ENCODE results near the gene PXDC1.
A peak's percentile ranks its signal among the peaks of the same experiment; 100 is the strongest.
"Not testable (repeated sequence)": the region's sequence is repeated elsewhere in the genome, so short reads cannot be mapped to it uniquely, and the experiment has no call there.

The PXDC1 gene

DNA sequence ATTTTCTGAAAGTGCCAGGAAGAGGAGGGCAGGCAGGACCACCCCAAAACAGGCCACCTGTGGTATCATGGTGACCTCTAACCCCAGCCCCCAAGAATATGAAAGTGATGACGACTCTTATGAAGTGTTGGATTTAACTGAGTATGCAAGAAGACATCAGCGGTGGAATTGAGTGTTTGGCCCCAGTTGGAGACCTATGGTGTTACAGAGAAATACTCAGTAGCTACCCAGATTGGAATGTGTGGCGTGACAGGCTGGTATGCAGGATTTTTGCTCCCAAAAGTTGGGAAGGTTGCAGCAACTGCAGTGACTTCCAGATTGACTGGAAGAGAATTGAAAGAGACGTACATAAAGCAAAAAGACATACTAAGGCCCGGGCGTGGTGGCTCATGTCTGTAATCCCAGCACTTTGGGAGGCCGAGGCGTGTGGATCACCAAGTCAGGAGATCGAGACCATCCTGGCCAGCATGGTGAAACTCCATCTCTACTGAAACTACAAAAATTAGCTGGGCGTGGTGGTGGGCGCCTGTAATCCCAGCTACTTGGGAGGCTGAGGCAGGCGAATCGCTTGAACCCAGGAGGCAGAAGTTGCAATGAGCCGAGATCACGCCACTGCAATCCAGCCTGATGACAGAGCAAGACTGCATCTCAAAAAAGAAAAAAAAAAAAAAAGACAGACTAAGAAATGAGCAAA lies 2.7 kb upstream of the PXDC1 start:
- H3K27ac ChIP-seq (ENCODE audit: low read depth, low read length); H3K9me3 ChIP-seq (ENCODE audit: control insufficient read depth in 5 of 5, low read length in 5 of 5); H3K36me3 ChIP-seq (ENCODE audit: control insufficient read depth in 5 of 5, insufficient read depth in 5 of 5, low read length in 5 of 5); H3K4me3 ChIP-seq (ENCODE audit: low read depth in 1 of 5, low read length in 5 of 5); H3K27me3 ChIP-seq (ENCODE audit: control insufficient read depth in 5 of 5, insufficient read depth in 4 of 5, low read length in 5 of 5); H3K9ac ChIP-seq (ENCODE audit: low read length in 5 of 5): not testable (repeated sequence)
- peaks cover 12 to 25% (median 18%) of the 10 kb centered on the region in 5 donors for H3K4me1 ChIP-seq (ENCODE audit: control insufficient read depth in 5 of 5, insufficient read depth in 5 of 5, low read length in 5 of 5)

DNA sequence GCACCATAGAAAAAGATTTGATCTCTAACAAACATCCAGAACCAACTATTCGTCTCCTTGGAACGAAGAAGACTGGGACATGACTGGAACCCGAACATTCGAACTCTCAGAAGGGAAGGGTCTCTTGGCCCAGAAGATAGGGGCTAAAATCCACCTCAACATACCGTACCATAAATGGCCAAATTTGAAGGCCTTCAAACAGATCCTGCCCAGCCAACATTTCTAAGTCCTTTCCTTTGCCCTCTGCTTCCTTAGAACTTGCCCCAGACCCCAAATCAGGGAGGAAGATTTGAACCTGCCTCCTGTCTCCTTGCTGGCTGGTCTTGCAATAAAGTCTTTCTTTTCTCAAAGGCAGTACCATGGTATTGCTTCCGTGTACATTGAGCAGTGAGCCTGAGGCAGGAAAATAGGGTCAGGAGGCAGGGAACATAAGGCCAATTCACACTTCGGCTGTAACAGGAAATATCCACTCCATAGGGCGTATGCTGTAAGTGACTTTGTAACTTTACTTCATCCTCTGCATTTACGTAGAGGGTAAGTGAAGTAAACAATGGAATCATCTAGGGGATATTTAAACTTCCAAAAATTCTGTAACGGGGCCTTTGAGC lies 1.8 kb upstream of the PXDC1 start:
- no peaks in the 10 kb centered on the region for H3K36me3 ChIP-seq (ENCODE audit: control insufficient read depth in 5 of 5, insufficient read depth in 5 of 5, low read length in 5 of 5)
- peak overlapping the region; percentile 97 for H3K27ac ChIP-seq (ENCODE audit: low read depth, low read length)
- H3K9me3 ChIP-seq (ENCODE audit: control insufficient read depth in 5 of 5, low read length in 5 of 5) = no peaks in the 10 kb centered on the region
- H3K27me3 ChIP-seq (ENCODE audit: control insufficient read depth in 5 of 5, insufficient read depth in 4 of 5, low read length in 5 of 5) = peaks cover 0 to 6% (median 0%) of the 10 kb centered on the region in 5 donors
- no peak overlapping the region for H3K9ac ChIP-seq (ENCODE audit: low read length in 5 of 5)
- peaks cover 19 to 32% (median 27%) of the 10 kb centered on the region in 5 donors for H3K4me1 ChIP-seq (ENCODE audit: control insufficient read depth in 5 of 5, insufficient read depth in 5 of 5, low read length in 5 of 5)
- H3K4me3 ChIP-seq (ENCODE audit: low read depth in 1 of 5, low read length in 5 of 5) = no peak overlapping the region

DNA sequence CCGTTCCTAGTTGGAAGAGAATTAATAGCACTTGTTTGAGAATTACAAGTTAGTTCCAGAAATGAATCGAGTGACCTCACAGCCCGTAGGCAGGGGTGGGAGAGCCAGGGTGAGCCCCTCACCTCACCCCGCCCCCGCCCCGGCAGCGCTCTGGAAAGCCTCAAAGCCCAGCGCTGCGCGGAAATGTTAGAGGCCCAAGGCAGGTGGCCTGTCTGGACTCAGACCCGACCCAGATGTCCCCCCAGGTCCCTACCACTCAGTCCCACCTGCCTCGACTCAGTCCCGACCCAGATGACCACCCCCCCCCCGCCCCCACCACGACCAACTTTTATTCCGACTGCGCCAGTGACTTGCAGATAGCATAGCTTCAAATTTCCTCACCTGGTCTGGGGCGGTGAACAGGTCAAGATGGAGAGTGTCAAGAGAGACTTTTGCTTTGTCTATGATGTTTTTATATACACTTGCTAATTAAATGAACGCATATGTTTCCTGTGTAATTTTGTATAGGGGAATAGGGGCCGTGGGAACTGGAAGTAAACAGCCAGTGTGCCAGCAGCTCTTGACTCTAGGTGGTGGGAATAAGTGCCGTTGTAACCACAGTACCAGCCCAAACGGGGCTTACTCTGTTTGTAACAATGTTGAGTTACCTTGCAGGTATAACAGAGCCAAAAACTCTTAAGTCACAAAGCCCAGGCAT lies 1.2 kb upstream of the PXDC1 start:
- H3K27ac ChIP-seq (ENCODE audit: low read depth, low read length) = peak overlapping the region; percentile 97
- peaks cover 0 to 6% (median 0%) of the 10 kb centered on the region in 5 donors for H3K27me3 ChIP-seq (ENCODE audit: control insufficient read depth in 5 of 5, insufficient read depth in 4 of 5, low read length in 5 of 5)
- H3K4me1 ChIP-seq (ENCODE audit: control insufficient read depth in 5 of 5, insufficient read depth in 5 of 5, low read length in 5 of 5) = peaks cover 22 to 39% (median 33%) of the 10 kb centered on the region in 5 donors
- no peaks in the 10 kb centered on the region for H3K9me3 ChIP-seq (ENCODE audit: control insufficient read depth in 5 of 5, low read length in 5 of 5)
- peak overlapping the region in 4 of 5 donors; percentile 82 to 89 (median 86) for H3K9ac ChIP-seq (ENCODE audit: low read length in 5 of 5)
- H3K4me3 ChIP-seq (ENCODE audit: low read depth in 1 of 5, low read length in 5 of 5) = peak overlapping the region; percentile 55 to 95 (median 79)
- H3K36me3 ChIP-seq (ENCODE audit: control insufficient read depth in 5 of 5, insufficient read depth in 5 of 5, low read length in 5 of 5) = no peaks in the 10 kb centered on the region

DNA sequence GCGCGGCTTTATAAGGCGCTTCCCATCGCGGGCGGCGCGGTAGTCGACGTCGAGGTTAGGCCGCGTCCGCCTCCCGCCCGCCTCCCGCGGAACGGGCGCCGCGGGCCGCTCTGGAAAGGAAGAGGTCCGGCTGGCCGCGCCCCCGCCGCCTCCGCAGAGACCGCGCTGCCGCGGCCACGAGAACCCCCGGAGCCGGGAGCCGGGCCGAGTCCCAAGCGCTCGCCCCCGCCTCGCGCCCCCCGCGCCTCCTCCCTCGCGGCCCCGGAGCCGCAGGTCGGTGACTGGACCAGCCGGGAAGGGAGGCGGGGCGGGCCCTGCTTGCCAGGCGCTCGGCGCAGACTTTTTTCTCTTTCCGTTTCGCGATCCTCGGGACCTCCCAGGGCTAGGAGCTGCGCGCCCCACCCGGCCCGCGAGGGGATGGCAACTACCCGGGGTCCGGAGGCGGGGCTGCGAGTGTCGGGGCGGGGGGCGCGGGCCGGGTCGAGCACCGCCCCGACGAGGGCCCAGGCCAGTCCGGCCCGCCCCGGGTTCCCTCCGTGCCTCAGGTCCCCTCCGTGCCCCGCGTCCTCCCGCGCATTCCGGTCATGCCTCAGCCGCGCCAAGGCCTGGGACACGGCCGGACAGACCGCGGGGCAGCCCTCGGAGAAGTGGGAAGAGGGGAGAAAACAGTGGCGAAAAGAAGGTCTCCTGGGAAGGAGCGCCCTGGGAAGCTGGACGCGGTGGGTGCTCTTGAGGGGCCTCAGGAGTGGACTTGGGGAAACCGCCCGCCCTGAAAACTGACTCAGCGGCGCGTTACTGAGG lies 417 bp upstream of the PXDC1 start:
- Histone ChIP-seq H3K9ac (ENCODE audit: low read length in 5 of 5) (peak overlapping the region in 4 of 5 donors; percentile 85 to 92 (median 88)), H3K27me3 (ENCODE audit: control insufficient read depth in 5 of 5, insufficient read depth in 4 of 5, low read length in 5 of 5) (peaks cover 0 to 6% (median 0%) of the 10 kb centered on the region in 5 donors)

DNA sequence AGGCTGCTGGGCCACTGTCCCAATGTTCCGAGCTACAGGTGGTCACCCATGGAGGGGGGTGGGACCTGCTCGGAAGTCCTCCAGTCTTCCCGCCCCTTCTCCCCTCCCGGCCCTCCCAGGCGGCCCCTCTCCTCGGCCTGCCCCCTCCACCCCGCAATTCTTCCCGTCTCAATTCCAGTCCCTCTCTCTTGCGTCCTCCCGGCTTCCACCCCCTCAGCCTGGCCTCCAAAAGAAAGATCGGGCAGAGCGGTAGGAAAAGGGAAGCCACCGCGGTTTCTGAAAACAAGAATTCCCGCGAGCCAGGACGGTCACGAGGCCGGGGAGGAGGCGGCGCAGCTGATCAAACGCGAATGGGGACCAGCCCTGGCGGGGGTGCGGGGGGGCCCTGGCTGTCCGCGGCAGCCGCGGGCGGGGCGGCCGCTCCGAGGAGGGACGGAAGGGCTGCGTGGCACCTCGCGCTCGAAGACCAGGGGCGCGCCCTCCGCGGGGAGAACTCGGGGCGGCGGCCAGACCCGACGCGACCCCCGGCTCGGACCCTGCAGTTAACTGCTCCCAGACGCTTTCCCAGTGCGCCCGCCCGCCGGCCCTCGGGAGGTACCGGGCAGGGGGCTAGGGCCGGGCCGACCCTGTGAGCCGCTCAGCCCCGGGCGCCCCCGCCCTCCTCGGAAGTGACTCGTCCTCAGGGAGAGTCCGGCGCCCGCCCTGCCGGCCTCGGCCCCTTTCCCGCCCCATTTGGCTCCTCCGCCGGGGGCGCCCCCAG lies 1.0 kb downstream of the PXDC1 start:
- peak overlapping the region; percentile 97 for H3K27ac ChIP-seq (ENCODE audit: low read depth, low read length)
- H3K27me3 ChIP-seq (ENCODE audit: control insufficient read depth in 5 of 5, insufficient read depth in 4 of 5, low read length in 5 of 5) = peaks cover 0 to 6% (median 0%) of the 10 kb centered on the region in 5 donors
- H3K36me3 ChIP-seq (ENCODE audit: control insufficient read depth in 5 of 5, insufficient read depth in 5 of 5, low read length in 5 of 5) = peaks cover 0 to 16% (median 6%) of the 10 kb centered on the region in 5 donors
- peaks cover 31 to 61% (median 55%) of the 10 kb centered on the region in 5 donors for H3K4me1 ChIP-seq (ENCODE audit: control insufficient read depth in 5 of 5, insufficient read depth in 5 of 5, low read length in 5 of 5)
- H3K9ac ChIP-seq (ENCODE audit: low read length in 5 of 5) = peak overlapping the region; percentile 89 to 95 (median 95)
- peak overlapping the region; percentile 79 to 95 (median 88) for H3K4me3 ChIP-seq (ENCODE audit: low read depth in 1 of 5, low read length in 5 of 5)
- H3K9me3 ChIP-seq (ENCODE audit: control insufficient read depth in 5 of 5, low read length in 5 of 5) = no peaks in the 10 kb centered on the region

More for the DNA sequence above, 417 bp upstream of the PXDC1 start:
- no peaks in the 10 kb centered on the region for H3K9me3 ChIP-seq (ENCODE audit: control insufficient read depth in 5 of 5, low read length in 5 of 5)
- peak overlapping the region; percentile 55 to 95 (median 79) for H3K4me3 ChIP-seq (ENCODE audit: low read depth in 1 of 5, low read length in 5 of 5)
- H3K4me1 ChIP-seq (ENCODE audit: control insufficient read depth in 5 of 5, insufficient read depth in 5 of 5, low read length in 5 of 5) = peaks cover 22 to 46% (median 41%) of the 10 kb centered on the region in 5 donors
- H3K36me3 ChIP-seq (ENCODE audit: control insufficient read depth in 5 of 5, insufficient read depth in 5 of 5, low read length in 5 of 5) = peaks cover 0 to 1% (median 0%) of the 10 kb centered on the region in 5 donors
- H3K27ac ChIP-seq (ENCODE audit: low read depth, low read length) = peak overlapping the region; percentile 97

DNA sequence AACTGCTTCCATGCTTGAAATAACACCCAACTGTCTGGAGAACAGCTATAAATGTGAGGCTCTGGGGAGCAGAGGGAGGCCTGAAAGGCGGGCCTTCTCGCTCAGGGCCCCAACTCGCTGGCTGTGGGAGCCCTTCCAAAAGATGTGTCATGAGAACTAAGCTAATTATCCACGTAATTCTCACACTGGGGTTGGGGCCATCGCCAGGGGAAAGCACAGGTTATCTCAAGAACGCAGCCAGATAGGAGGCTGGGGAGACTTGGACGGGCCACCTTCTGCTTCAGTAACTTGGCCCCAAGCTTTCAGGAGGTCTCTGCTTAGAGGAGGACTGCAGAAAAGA lies 1.6 kb downstream of the PXDC1 start:
- Histone ChIP-seq H3K36me3 (ENCODE audit: control insufficient read depth in 5 of 5, insufficient read depth in 5 of 5, low read length in 5 of 5) (peaks cover 0 to 21% (median 10%) of the 10 kb centered on the region in 5 donors), H3K9me3 (ENCODE audit: control insufficient read depth in 5 of 5, low read length in 5 of 5) (no peaks in the 10 kb centered on the region), H3K27me3 (ENCODE audit: control insufficient read depth in 5 of 5, insufficient read depth in 4 of 5, low read length in 5 of 5) (peaks cover 0 to 6% (median 0%) of the 10 kb centered on the region in 5 donors), H3K4me1 (ENCODE audit: control insufficient read depth in 5 of 5, insufficient read depth in 5 of 5, low read length in 5 of 5) (peaks cover 32 to 66% (median 61%) of the 10 kb centered on the region in 5 donors), H3K9ac (ENCODE audit: low read length in 5 of 5) (peak overlapping the region; percentile 85 to 95 (median 92)), H3K4me3 (ENCODE audit: low read depth in 1 of 5, low read length in 5 of 5) (peak overlapping the region; percentile 79 to 95 (median 88)), H3K27ac (ENCODE audit: low read depth, low read length) (peak overlapping the region; percentile 97)

DNA sequence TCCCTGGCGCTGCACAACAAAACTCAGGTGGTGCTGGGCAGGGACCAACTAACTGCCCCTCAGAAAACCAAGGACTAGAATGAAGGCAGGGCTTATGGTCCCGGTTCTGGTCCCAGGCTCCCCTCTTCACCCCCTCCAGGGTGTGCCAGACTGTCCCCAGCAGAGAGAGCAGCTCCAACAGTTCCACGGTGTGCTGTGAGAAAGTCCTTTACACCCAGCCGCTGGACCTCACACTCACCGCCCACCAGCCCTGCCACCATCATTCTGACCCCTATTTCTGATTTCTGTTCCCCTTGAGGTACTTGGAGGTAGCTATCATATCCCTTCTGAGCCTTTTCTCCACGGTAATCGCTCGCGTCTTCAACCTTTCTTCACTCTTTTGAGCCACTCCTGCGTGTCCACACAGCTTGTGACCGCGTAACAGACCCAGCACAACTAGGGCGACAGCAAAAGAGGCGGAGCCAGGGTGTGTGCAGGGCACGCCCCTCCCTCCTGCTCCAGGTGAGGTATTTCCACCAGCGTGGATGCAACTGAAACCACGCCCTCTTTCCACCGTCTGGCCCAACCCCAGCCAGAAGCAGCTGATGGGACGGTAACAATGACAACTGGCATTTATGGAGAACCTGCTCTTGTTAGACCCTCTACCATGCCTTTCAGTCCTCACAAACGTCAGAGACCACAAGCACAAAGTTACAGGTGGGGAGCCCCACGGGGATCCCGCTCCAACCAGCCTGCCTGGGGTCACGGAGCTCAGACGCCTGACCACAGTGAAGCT lies 2.3 kb downstream of the PXDC1 start:
- Histone ChIP-seq H3K27ac (ENCODE audit: low read depth, low read length) (peak overlapping the region; percentile 97), H3K4me1 (ENCODE audit: control insufficient read depth in 5 of 5, insufficient read depth in 5 of 5, low read length in 5 of 5) (peaks cover 34 to 73% (median 68%) of the 10 kb centered on the region in 5 donors), H3K9ac (ENCODE audit: low read length in 5 of 5) (peak overlapping the region; percentile 85 to 95 (median 92)), H3K27me3 (ENCODE audit: control insufficient read depth in 5 of 5, insufficient read depth in 4 of 5, low read length in 5 of 5) (peaks cover 0 to 6% (median 0%) of the 10 kb centered on the region in 5 donors), H3K36me3 (ENCODE audit: control insufficient read depth in 5 of 5, insufficient read depth in 5 of 5, low read length in 5 of 5) (peaks cover 0 to 21% (median 10%) of the 10 kb centered on the region in 5 donors), H3K4me3 (ENCODE audit: low read depth in 1 of 5, low read length in 5 of 5) (peak overlapping the region; percentile 79 to 95 (median 88)), H3K9me3 (ENCODE audit: control insufficient read depth in 5 of 5, low read length in 5 of 5) (no peaks in the 10 kb centered on the region)

DNA sequence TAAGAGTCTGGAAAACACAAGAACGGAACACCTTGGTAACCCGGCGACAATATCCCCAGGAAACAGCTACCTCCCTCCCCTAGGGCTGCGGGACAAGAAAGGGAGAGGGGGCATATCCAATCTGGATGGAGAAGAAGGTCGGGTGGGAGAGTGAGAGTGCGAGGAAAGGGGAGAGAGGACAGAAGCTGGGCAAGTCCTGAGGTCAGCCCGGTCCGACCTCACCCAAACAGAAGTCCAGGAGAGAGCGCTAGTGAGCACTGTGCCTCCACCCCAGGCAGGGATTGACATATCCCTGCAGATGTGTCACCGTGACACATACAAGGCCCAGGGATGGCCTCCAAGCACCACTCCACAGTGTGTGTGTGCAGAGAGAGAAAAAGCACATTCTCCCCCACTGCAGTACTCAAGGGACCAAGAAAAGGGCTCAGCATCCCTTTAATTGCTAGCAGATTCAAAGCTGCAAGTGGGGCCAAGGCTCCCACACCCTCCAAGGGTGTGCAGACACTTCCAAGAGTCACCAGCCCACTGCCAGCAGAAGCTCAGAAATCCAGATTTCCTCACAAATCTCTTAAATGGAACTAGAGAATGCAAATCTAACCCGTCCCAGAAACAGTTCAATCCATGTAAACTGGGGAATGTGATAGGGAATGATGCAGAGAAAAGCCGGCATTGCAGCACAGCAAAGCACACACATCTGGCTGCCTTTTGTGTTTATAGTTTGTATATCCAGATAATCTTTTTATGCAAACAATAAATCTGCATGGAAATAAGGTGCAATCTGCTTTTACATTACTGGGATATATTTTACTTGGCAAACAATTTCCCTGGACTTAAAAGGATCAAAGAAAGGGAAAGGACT lies 3.1 kb downstream of the PXDC1 start:
- H3K27ac ChIP-seq (ENCODE audit: low read depth, low read length) = peak overlapping the region; percentile 97
- H3K9me3 ChIP-seq (ENCODE audit: control insufficient read depth in 5 of 5, low read length in 5 of 5) = no peaks in the 10 kb centered on the region
- H3K4me3 ChIP-seq (ENCODE audit: low read depth in 1 of 5, low read length in 5 of 5) = peak overlapping the region; percentile 79 to 95 (median 88)
- H3K27me3 ChIP-seq (ENCODE audit: control insufficient read depth in 5 of 5, insufficient read depth in 4 of 5, low read length in 5 of 5) = peaks cover 0 to 6% (median 0%) of the 10 kb centered on the region in 5 donors
- H3K36me3 ChIP-seq (ENCODE audit: control insufficient read depth in 5 of 5, insufficient read depth in 5 of 5, low read length in 5 of 5) = peaks cover 0 to 21% (median 10%) of the 10 kb centered on the region in 5 donors
- H3K9ac ChIP-seq (ENCODE audit: low read length in 5 of 5) = peak overlapping the region; percentile 59 to 95 (median 85)
- H3K4me1 ChIP-seq (ENCODE audit: control insufficient read depth in 5 of 5, insufficient read depth in 5 of 5, low read length in 5 of 5) = peaks cover 37 to 80% (median 74%) of the 10 kb centered on the region in 5 donors
